CD14-positive monocyte (primary cell): Measurements from ENCODE around the gene SPHK1. TPM values are rescaled to one million over a fixed set of nuclear protein-coding genes. Genes with fewer than 3 reads are reported as not detected.
A peak's percentile ranks its signal among the peaks of the same experiment; 100 is the strongest.

Experiments
- DNase-seq, 3 donors: peaks; one replicate each; pipeline ENCODE4 v3.0.0-alpha.2; 2011 to 2022
- H2AFZ ChIP-seq: 2 replicates; pipeline ENCODE4 v1.6.0; 2012; ENCODE audit warnings: mild to moderate bottlenecking, low read depth, low read length, inconsistent platforms; ENCODE audit not compliant: insufficient read depth, poor library complexity, severe bottlenecking
- H3K27ac ChIP-seq, 2 donors: 1 replicate in 1 of 2; 2 replicates in 1 of 2; pipeline ENCODE4 v1.5.1; 2012 to 2013; ENCODE audit warnings: low read length in 2 of 2, control low read depth in 1 of 2, inconsistent platforms in 1 of 2, low read depth in 1 of 2, mild to moderate bottlenecking in 1 of 2
- H3K27me3 ChIP-seq, 2 donors: one replicate each; pipeline versions ENCODE4 v1.6.0 to v1.6.1; 2011 to 2013; ENCODE audit warnings: low read length in 2 of 2; ENCODE audit not compliant: control insufficient read depth in 2 of 2, insufficient read depth in 2 of 2
- H3K36me3 ChIP-seq, 2 donors: replicated peaks in 1 of 2; 1 replicate in 1 of 2; 2 replicates in 1 of 2; pipeline versions ENCODE4 v1.5.1 to v1.6.1; 2012 to 2013; ENCODE audit warnings: low read length in 2 of 2, control low read depth in 1 of 2, inconsistent platforms in 1 of 2, mild to moderate bottlenecking in 1 of 2; ENCODE audit not compliant: insufficient read depth in 2 of 2, control insufficient read depth in 1 of 2
- H3K4me1 ChIP-seq, 2 donors: 1 replicate in 1 of 2; 2 replicates in 1 of 2; pipeline versions ENCODE4 v1.5.1 to v1.6.1; 2012 to 2013; ENCODE audit warnings: low read length in 2 of 2, control low read depth in 1 of 2, inconsistent platforms in 1 of 2, mild to moderate bottlenecking in 1 of 2, moderate library complexity in 1 of 2; ENCODE audit not compliant: insufficient read depth in 2 of 2, control insufficient read depth in 1 of 2
- H3K4me2 ChIP-seq: replicated peaks from 2 replicates; pipeline ENCODE3; 2012; ENCODE audit warnings: low read length, moderate library complexity, mild to moderate bottlenecking; ENCODE audit not compliant: poor library complexity, severe bottlenecking; ENCODE audit errors: extremely low read depth
- H3K4me3 ChIP-seq, 3 experiments: fragments of 200-600 bp in 1 of 3; sonication (generic) in 1 of 3; replicated peaks in 1 of 3; 1 replicate in 2 of 3; 2 replicates in 1 of 3; pipeline ENCODE4 v1.5.1; 2011 to 2013; ENCODE audit warnings: low read length in 3 of 3, mild to moderate bottlenecking in 3 of 3, control low read depth in 2 of 3, low read depth in 2 of 3, inconsistent platforms in 1 of 3, moderate library complexity in 1 of 3
- H3K79me2 ChIP-seq: 2 replicates; pipeline ENCODE4 v1.6.0; 2012; ENCODE audit warnings: mild to moderate bottlenecking, control low read depth, inconsistent platforms, low read length, moderate library complexity; ENCODE audit not compliant: insufficient read depth
- H3K9ac ChIP-seq: 2 replicates; pipeline ENCODE4 v1.6.0; 2017; ENCODE audit warnings: low read length, mild to moderate bottlenecking; ENCODE audit not compliant: insufficient read depth, poor library complexity, severe bottlenecking
- H3K9me3 ChIP-seq, 2 donors: replicated peaks in 1 of 2; 1 replicate in 1 of 2; 2 replicates in 1 of 2; pipeline versions ENCODE4 v1.5.1 to v1.6.1; 2012 to 2013; ENCODE audit warnings: low read length in 2 of 2, control low read depth in 1 of 2; ENCODE audit not compliant: control insufficient read depth in 1 of 2, insufficient read depth in 1 of 2
- H4K20me1 ChIP-seq: 2 replicates; pipeline ENCODE4 v1.6.0; 2012; ENCODE audit warnings: mild to moderate bottlenecking, low read length, control low read depth, moderate library complexity; ENCODE audit not compliant: insufficient read depth
- H3K27ac Mint-ChIP-seq, 7 donors: one replicate each; pipeline ENCODE4 v1.8.0; 2020; ENCODE audit warnings: mild to moderate bottlenecking in 7 of 7, mixed read lengths in 7 of 7, moderate library complexity in 6 of 7, inconsistent platforms in 2 of 7
- H3K27me3 Mint-ChIP-seq, 3 donors: one replicate each; pipeline ENCODE4 v1.8.0; 2021 to 2022; ENCODE audit warnings: low read depth in 3 of 3, mild to moderate bottlenecking in 3 of 3, mixed read lengths in 3 of 3, moderate library complexity in 3 of 3, inconsistent platforms in 1 of 3
- H3K36me3 Mint-ChIP-seq, 2 donors: one replicate each; pipeline ENCODE4 v1.8.0; 2020; ENCODE audit warnings: mixed read lengths in 2 of 2, inconsistent platforms in 1 of 2, mild to moderate bottlenecking in 1 of 2
- H3K4me1 Mint-ChIP-seq: one replicate; pipeline ENCODE4 v1.8.0; 2020; ENCODE audit warnings: mild to moderate bottlenecking, mixed read lengths
- H3K4me3 Mint-ChIP-seq, 2 donors: one replicate each; pipeline ENCODE4 v1.8.0; 2020; ENCODE audit warnings: mild to moderate bottlenecking in 2 of 2, mixed read lengths in 2 of 2, moderate library complexity in 1 of 2
- H3K9me3 Mint-ChIP-seq, 7 donors: one replicate each; pipeline ENCODE4 v1.8.0; 2020 to 2022; ENCODE audit warnings: mixed read lengths in 7 of 7, mild to moderate bottlenecking in 6 of 7, moderate library complexity in 6 of 7, inconsistent platforms in 2 of 7
- WGBS: methylation state at CpG from one replicate; pipeline ENCODE4 v1.1.5; 2013; ENCODE audit warnings: missing lambda C conversion rate; ENCODE audit not compliant: insufficient coverage; 5-methylcytosine and 5-hydroxymethylcytosine counted together
- intact Hi-C, 2 donors: fragments of 100-400 bp; cut with micrococcal nuclease; formaldehyde crosslinking; loops; one replicate each; pipeline versions ENCODE4 v1.15.0 to v1.15.1; 2023
- polyA plus RNA-seq, 3 donors: library from polyadenylated mRNA; depleted of rRNA in 1 of 3; unstranded in 2 of 3; stranded (reverse) in 1 of 3; fragments of 300-500 nt in 2 of 3; fragments of >200 nt in 1 of 3; fragmentation: Illumina TruSeq in 2 of 3; gene quantifications; 1 replicate in 2 of 3; 2 replicates in 1 of 3; pipeline ENCODE4 v1.2.3, GENCODE V29; 2012 to 2021
- TF ChIP-seq, protein P1 (sequence below): fragments of 200-600 bp; IDR thresholded peaks from one replicate; pipeline ENCODE4 v1.8.0; 2022; ENCODE audit warnings: antibody characterized with exemption, mild to moderate bottlenecking

Gene SPHK1
- polyA plus RNA-seq, 3 donors = 12.9 to 33.9 (median 19.1) TPM

DNA sequence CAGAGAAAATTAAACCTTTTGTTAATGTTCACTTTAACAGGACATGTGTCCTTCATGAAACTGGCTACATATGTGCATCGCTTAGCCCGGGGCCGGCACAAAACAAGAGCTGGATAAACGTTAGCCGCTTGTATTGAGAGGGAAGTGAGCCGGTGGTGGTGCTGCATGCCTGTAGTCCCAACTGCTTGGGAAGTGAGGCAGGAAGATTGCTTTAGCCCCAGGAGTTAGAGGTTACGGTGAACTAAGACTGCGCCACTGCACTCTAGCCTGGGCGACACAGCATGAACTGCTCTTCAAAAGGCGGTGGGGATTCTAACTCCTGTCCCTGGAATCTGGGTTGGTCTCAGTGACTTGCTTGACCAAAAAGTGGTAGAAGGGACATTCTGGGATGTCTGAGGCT lies 15.0 kb upstream of the SPHK1 start:
- WGBS = 92% methylated on average over 10 of the region's 10 CpGs
- TF ChIP-seq, protein P1, sequence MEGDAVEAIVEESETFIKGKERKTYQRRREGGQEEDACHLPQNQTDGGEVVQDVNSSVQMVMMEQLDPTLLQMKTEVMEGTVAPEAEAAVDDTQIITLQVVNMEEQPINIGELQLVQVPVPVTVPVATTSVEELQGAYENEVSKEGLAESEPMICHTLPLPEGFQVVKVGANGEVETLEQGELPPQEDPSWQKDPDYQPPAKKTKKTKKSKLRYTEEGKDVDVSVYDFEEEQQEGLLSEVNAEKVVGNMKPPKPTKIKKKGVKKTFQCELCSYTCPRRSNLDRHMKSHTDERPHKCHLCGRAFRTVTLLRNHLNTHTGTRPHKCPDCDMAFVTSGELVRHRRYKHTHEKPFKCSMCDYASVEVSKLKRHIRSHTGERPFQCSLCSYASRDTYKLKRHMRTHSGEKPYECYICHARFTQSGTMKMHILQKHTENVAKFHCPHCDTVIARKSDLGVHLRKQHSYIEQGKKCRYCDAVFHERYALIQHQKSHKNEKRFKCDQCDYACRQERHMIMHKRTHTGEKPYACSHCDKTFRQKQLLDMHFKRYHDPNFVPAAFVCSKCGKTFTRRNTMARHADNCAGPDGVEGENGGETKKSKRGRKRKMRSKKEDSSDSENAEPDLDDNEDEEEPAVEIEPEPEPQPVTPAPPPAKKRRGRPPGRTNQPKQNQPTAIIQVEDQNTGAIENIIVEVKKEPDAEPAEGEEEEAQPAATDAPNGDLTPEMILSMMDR = no peak
- no peaks in the 10 kb centered on the region for H3K4me1 ChIP-seq

DNA sequence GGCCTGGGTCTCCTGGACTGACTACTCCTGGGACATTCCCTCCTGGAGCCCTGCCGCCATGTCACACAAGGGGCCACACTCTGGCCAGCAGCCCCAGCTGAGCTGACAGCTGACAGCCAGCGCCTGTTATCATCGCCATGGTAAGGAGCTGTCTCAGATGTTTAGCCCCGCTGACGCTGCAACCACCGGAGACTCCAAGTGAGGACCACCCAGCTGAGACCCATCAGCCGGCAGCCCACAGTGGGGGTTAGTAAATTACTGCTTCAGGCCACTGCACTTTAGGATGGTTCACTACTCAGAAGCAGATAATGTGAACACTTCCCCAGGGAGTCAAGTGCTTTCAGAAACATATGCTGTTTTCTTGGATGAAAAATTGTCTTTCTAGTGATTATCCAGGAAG lies 14.6 kb upstream of the SPHK1 start:
- Mint-ChIP-seq H3K27me3 (peaks cover 2 to 13% (median 4%) of the 10 kb centered on the region in 3 donors), H3K27ac (peak overlapping the region in 1 of 7 donors; percentile 35), H3K9me3 (peaks cover 0 to 2% (median 0%) of the 10 kb centered on the region in 7 donors), H3K4me3 (no peak overlapping the region), H3K4me1 (peaks cover 3% of the 10 kb centered on the region), H3K36me3 (peaks cover 0 to 3% of the 10 kb centered on the region in 2 donors)
- no peaks in the 10 kb centered on the region for H3K9me3 ChIP-seq
- H2AFZ ChIP-seq = no peak overlapping the region
- H3K4me1 ChIP-seq = no peaks in the 10 kb centered on the region
- no peaks in the 10 kb centered on the region for H4K20me1 ChIP-seq
- no peaks in the 10 kb centered on the region for H3K36me3 ChIP-seq
- H3K9ac ChIP-seq = no peak overlapping the region
- intact Hi-C loops = no loop called here
- no peak overlapping the region for H3K4me3 ChIP-seq
- H3K27me3 ChIP-seq = no peaks in the 10 kb centered on the region
- no peaks in the 10 kb centered on the region for H3K79me2 ChIP-seq
- WGBS = 98% methylated on average over 6 of the region's 7 CpGs
- no peak for DNase-seq
- no peak overlapping the region for H3K4me2 ChIP-seq
- TF ChIP-seq, protein P1 = no peak
- H3K27ac ChIP-seq = no peak overlapping the region

More for the DNA sequence above, 15.0 kb upstream of the SPHK1 start:
- Histone ChIP-seq H3K4me2 (no peak overlapping the region), H4K20me1 (no peaks in the 10 kb centered on the region), H3K9ac (no peak overlapping the region), H3K79me2 (no peaks in the 10 kb centered on the region), H2AFZ (no peak overlapping the region), H3K9me3 (no peaks in the 10 kb centered on the region), H3K27ac (no peak overlapping the region), H3K36me3 (no peaks in the 10 kb centered on the region), H3K4me3 (no peak overlapping the region), H3K27me3 (no peaks in the 10 kb centered on the region)
- intact Hi-C loops = no loop called here
- Mint-ChIP-seq H3K4me1 (peaks cover 3% of the 10 kb centered on the region), H3K27ac (no peak overlapping the region), H3K27me3 (peaks cover 4 to 14% (median 4%) of the 10 kb centered on the region in 3 donors), H3K4me3 (no peak overlapping the region), H3K9me3 (peaks cover 0 to 2% (median 0%) of the 10 kb centered on the region in 7 donors), H3K36me3 (peaks cover 0 to 5% of the 10 kb centered on the region in 2 donors)
- no peak for DNase-seq
